ENCODE results near the gene PPY. TPM values are rescaled to one million over a fixed set of nuclear protein-coding genes. Genes with fewer than 3 reads are reported as not detected.

PPY gene, protein sequence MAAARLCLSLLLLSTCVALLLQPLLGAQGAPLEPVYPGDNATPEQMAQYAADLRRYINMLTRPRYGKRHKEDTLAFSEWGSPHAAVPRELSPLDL
- total RNA-seq: not detected in 2 replicates

GRCh38 chr17:43942051-43942685, at the start of gene PPY:
TSS of gene PPY (minus strand) at chr17:43942476. CDS start at chr17:43941654, 822 bp downstream.

GRCh38 chr17:43953746-43954145, 11.5 kb upstream of the PPY start, which contains the start of gene PYY:
TSS of gene PYY (minus strand) at chr17:43953940. CDS start at chr17:43953483, 457 bp downstream.

GRCh38 chr17:43907425-43907981, 34.8 kb downstream of the PPY start, which contains the start of gene MPP2:
TSS of gene MPP2 (minus strand) at chr17:43907536. CDS start at chr17:43904460, 3,076 bp downstream.

Other genes with a start within 250 kb of the PPY start
- gene SOST, start 183.7 kb downstream of the PPY start, total RNA-seq: not detected in 2 replicates
- gene DUSP3, start 163.5 kb downstream of the PPY start, total RNA-seq: 62.1 and 78.0 TPM in 2 replicates
- under 0.01 TPM in 1 of 2 replicates, not detected in the other for gene CFAP97D1, start 162.0 kb downstream of the PPY start, total RNA-seq
- 16.3 and 17.7 TPM in 2 replicates for gene MPP3, start 109.3 kb downstream of the PPY start, total RNA-seq
- not detected in 2 replicates for gene CD300LG, start 95.3 kb downstream of the PPY start, total RNA-seq
- gene MPP2, start 34.9 kb downstream of the PPY start, total RNA-seq: 7.9 and 8.3 TPM in 2 replicates
- gene PYY, start 11.5 kb upstream of the PPY start, total RNA-seq: 0.09 TPM in 1 of 2 replicates, not detected in the other
- gene NAGS, start 62.1 kb upstream of the PPY start, total RNA-seq: 1.5 and 6.1 TPM in 2 replicates
- gene TMEM101, start 72.5 kb upstream of the PPY start, total RNA-seq: 43.0 and 80.5 TPM in 2 replicates
- 26.1 and 44.3 TPM in 2 replicates for gene LSM12, start 124.2 kb upstream of the PPY start, total RNA-seq
- gene G6PC3, start 128.3 kb upstream of the PPY start, total RNA-seq: 22.0 and 27.1 TPM in 2 replicates
- gene HDAC5, start 181.2 kb upstream of the PPY start, total RNA-seq: 27.3 and 48.3 TPM in 2 replicates
- gene HROB, start 199.5 kb upstream of the PPY start, total RNA-seq: under 0.01 and 1.4 TPM in 2 replicates
- 0.09 TPM in 1 of 2 replicates, not detected in the other for gene ASB16, start 228.2 kb upstream of the PPY start, total RNA-seq
- gene TMUB2, start 244.5 kb upstream of the PPY start, total RNA-seq: 24.5 and 26.4 TPM in 2 replicates

Data from smooth muscle cell of the umbilical artery (primary cell).